ENCODE data around the gene PLIN5. TPM values are rescaled to one million over a fixed set of nuclear protein-coding genes. Genes with fewer than 3 reads are reported as not detected.
A peak's percentile ranks its signal among the peaks of the same experiment; 100 is the strongest.

PLIN5 gene, protein sequence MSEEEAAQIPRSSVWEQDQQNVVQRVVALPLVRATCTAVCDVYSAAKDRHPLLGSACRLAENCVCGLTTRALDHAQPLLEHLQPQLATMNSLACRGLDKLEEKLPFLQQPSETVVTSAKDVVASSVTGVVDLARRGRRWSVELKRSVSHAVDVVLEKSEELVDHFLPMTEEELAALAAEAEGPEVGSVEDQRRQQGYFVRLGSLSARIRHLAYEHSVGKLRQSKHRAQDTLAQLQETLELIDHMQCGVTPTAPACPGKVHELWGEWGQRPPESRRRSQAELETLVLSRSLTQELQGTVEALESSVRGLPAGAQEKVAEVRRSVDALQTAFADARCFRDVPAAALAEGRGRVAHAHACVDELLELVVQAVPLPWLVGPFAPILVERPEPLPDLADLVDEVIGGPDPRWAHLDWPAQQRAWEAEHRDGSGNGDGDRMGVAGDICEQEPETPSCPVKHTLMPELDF
- 0.54 TPM for total RNA-seq (ENCODE audit: unreplicated experiment)
- long read RNA-seq: 0 reads

DNA sequence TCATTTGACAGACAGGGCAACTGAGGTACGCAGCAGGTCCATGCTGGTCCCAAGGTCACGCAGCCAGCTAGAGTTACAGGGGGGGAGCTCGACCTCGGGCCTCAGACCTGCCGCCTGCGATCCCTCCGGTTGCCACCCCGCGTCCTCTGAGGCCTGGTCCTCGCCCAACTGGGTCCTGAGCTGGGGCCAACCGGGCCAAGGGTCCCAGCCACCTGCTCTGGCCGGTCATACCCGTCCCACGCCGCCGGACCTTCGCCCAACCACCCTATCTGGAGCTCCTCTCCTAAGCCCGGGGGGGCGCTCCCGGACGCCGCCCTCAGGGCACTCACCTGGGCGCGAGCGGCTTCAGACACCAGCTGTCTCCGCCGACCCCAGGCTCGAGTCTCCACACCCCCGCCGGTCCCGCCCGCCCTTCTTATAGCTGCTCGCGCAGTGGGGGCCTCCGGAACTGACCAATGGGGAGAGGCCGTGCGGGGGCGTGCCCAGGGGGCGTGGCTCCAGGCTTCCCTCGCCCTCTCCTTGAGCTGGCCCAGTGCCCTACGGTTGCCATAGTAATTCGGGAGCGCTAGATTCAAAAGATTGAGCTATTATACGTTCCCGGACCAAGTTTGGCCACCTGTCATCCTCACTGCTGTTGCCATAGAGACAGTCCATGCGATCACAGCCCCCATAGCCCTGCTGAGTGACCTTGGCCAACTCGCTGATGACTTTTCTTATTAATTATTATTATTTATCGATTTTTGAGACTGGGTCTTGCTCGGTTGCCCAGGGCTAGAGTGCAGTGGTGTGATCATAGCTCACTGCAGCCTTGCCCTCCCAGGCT lies at the start of gene PLIN5:
Gene PLIN5, minus strand, starts transcription at position 389 of the 823 bp plus-strand sequence. CDS start 1,150 bp downstream, outside the sequence.
- H3K27ac Mint-ChIP-seq (ENCODE audit: unreplicated experiment): no peak within 1 kb of the TSS
- no peak for TF ChIP-seq CTCF (IDR thresholded peaks at IDR 0.05; ENCODE audit: partially characterized antibody, unreplicated experiment)
- peaks cover 5% of the 10 kb centered on the region for H3K9me3 Mint-ChIP-seq (ENCODE audit: unreplicated experiment)
- DNase-seq: peak; percentile 87
- H3K36me3 Mint-ChIP-seq (ENCODE audit: unreplicated experiment): peaks cover 10% of the 10 kb centered on the region
- H3K4me1 Mint-ChIP-seq (ENCODE audit: low read depth, unreplicated experiment): no peaks in the 10 kb centered on the region
- peak within 1 kb of the TSS; percentile 64 for H3K4me3 Mint-ChIP-seq (ENCODE audit: unreplicated experiment)
- H3K27me3 Mint-ChIP-seq (ENCODE audit: unreplicated experiment): peaks cover 9% of the 10 kb centered on the region

- Mint-ChIP-seq H3K36me3 (ENCODE audit: unreplicated experiment) (no peaks in the 10 kb centered on the region), H3K4me1 (ENCODE audit: low read depth, unreplicated experiment) (peaks cover 22% of the 10 kb centered on the region), H3K4me3 (ENCODE audit: unreplicated experiment) (no peak overlapping the region), H3K27ac (ENCODE audit: unreplicated experiment) (peak overlapping the region; percentile 87), H3K27me3 (ENCODE audit: unreplicated experiment) (peaks cover 17% of the 10 kb centered on the region), H3K9me3 (ENCODE audit: unreplicated experiment) (peaks cover 15% of the 10 kb centered on the region)
- peak; percentile 84 for DNase-seq
- TF ChIP-seq CTCF (IDR thresholded peaks at IDR 0.05; ENCODE audit: partially characterized antibody, unreplicated experiment): no peak
Measured at GRCh38 chr19:4583961-4584669, 49.1 kb upstream of the PLIN5 start.

DNA sequence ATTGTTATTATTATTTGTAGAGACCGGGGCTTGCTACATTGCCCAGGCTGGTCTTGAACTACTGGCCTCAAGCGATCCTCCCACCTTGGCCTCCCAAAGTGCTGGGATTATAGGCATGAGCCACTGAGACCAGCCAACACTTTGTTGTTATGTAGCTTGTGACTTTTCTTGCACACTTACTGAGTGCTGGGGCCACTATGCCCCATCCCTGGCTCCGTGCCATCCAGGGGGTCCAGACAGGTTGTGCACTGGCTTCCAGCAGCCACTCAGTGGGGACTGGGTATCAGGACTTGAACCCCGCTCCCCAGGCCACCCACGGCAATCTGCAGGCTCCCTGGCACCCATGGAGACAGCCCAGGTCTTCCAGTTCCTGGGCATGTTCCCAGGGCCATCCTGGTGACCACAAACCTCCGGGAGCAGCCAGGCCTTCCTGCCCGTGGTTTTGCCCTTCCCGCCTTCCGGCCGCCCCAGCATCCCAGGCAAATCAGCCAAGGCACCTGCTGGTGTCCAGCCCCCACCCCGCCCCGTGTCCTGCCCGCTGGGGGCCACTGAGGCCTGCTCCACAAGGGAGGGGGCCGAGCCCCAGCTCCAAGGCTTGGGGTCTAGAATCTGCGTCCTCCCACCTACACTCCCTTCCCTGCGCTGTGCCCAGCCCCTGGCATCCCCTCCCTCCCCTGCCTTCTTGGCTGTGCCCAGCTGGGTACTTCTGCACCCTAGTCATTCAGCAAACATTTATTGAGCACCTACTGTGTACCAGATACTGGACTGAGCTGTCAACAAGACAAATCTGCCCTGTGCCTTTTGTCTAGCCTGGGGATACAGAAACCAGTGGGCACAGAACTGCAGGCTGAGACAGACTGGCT lies 48.2 kb upstream of the PLIN5 start:
- Mint-ChIP-seq H3K4me1 (ENCODE audit: low read depth, unreplicated experiment) (peaks cover 19% of the 10 kb centered on the region), H3K4me3 (ENCODE audit: unreplicated experiment) (no peak overlapping the region), H3K9me3 (ENCODE audit: unreplicated experiment) (peaks cover 16% of the 10 kb centered on the region), H3K27me3 (ENCODE audit: unreplicated experiment) (peaks cover 20% of the 10 kb centered on the region), H3K36me3 (ENCODE audit: unreplicated experiment) (no peaks in the 10 kb centered on the region), H3K27ac (ENCODE audit: unreplicated experiment) (peak overlapping the region; percentile 89)
- TF ChIP-seq CTCF (IDR thresholded peaks at IDR 0.05; ENCODE audit: partially characterized antibody, unreplicated experiment): no peak
- no peak for DNase-seq

DNA sequence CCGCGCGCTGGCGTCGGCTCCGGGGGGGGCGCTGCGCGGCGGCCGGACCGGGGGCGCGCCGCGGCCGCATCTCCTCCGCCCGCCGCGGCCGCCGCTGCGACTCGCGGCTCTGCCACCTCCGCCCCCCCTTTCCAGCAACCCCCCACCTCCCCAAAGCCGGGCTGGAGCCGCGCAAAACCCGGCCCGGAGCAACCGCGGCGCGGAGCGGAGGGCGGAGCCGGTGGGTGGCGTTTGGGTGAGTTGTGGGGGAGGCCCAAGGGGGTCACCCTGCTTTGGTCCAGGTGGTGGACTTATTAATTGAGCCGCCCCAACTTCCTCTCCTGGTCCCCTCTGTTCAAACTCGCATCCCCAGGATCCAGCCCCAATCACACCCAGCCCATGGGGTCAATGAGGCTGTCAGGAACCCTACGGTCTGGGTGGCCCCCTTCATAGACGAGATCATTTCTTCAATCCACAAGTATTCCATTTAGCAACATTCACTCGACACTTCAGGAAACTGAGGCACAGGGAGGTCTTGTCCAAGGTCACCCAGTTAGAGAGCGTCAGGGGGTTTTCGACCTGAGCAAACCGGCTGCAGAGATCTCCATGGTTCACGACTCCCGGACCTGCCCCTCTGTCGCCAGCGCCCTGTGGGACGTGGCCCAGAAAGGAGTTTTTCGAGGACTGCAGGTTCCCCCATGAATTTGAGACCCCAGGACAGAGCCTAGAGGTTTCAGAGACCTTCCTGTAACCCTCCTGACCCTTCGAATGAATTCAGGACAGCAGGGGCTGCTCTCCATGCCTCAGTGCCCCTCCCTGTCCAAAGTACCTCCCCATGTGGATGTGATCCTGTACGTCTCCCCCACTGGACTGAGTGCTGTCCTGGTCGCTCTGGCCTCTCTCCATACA lies 46.9 kb upstream of the PLIN5 start:
- Mint-ChIP-seq H3K4me3 (ENCODE audit: unreplicated experiment) (peak overlapping the region; percentile 74), H3K36me3 (ENCODE audit: unreplicated experiment) (no peaks in the 10 kb centered on the region), H3K27ac (ENCODE audit: unreplicated experiment) (peak overlapping the region; percentile 89), H3K27me3 (ENCODE audit: unreplicated experiment) (peaks cover 20% of the 10 kb centered on the region), H3K4me1 (ENCODE audit: low read depth, unreplicated experiment) (peaks cover 15% of the 10 kb centered on the region), H3K9me3 (ENCODE audit: unreplicated experiment) (peaks cover 16% of the 10 kb centered on the region)
- no peak for TF ChIP-seq CTCF (IDR thresholded peaks at IDR 0.05; ENCODE audit: partially characterized antibody, unreplicated experiment)
- DNase-seq: peak; percentile 76

Data from glutamatergic neuron (in vitro differentiated cells).